PC-9 (cell line): ENCODE measurements around the gene RAD9A. TPM values are rescaled to one million over a fixed set of nuclear protein-coding genes. Genes with fewer than 3 reads are reported as not detected.

Experiments used
- BruUV-seq: library from RNA; stranded (reverse); fragments of 400-500 nt; replicated peaks from 2 replicates; lab custom pipeline; 2021; lab: Mats Ljungman, UMichigan
- CTCF ChIA-PET: fragments of 300-600 bp; sonication (Branson Sonifier 250); formaldehyde crosslinking; loops from one replicate; lab custom pipeline; 2022; ENCODE audit warnings: antibody characterized with exemption; lab: Charles Lee
- POLR2A ChIA-PET: fragments of 300-600 bp; sonication (Branson Sonifier 250); formaldehyde crosslinking; loops from one replicate; lab custom pipeline; 2022; ENCODE audit warnings: antibody characterized with exemption; ENCODE audit not compliant: unreplicated experiment; lab: Charles Lee
- DNase-seq, 2 experiments: peaks; one replicate each; pipeline versions ENCODE4 v3.0.0 to v3.0.0-alpha.2; 2015 to 2022; ENCODE audit warnings: mixed read lengths in 1 of 2
- H2AFZ ChIP-seq: fragments of 200-600 bp; sonication (generic); 2 replicates; pipeline ENCODE4 v1.8.1; 2017; ENCODE audit warnings: antibody characterized with exemption
- H3F3A ChIP-seq: fragments of 200-600 bp; sonication (generic); 2 replicates; pipeline ENCODE4 v1.8.1; 2017; ENCODE audit warnings: antibody characterized with exemption, mild to moderate bottlenecking, low read depth; ENCODE audit not compliant: insufficient read depth
- H3K27ac ChIP-seq: fragments of 200-600 bp; sonication (generic); 2 replicates; pipeline ENCODE4 v1.6.1; 2016; ENCODE audit warnings: mixed run types
- H3K27me3 ChIP-seq: fragments of 200-600 bp; sonication (generic); 2 replicates; pipeline ENCODE4 v1.6.1; 2016; ENCODE audit warnings: low read depth, mixed run types; ENCODE audit not compliant: insufficient read depth
- H3K36me3 ChIP-seq: fragments of 200-600 bp; sonication (generic); 2 replicates; pipeline ENCODE4 v1.6.1; 2016; ENCODE audit warnings: low read depth, mixed run types
- H3K4me1 ChIP-seq: fragments of 200-600 bp; sonication (generic); replicated peaks from 2 replicates; pipeline ENCODE4 v1.6.1; 2016; ENCODE audit warnings: mixed run types; ENCODE audit not compliant: insufficient read depth
- H3K4me2 ChIP-seq: fragments of 200-600 bp; sonication (generic); 2 replicates; pipeline ENCODE4 v1.6.1; 2017; ENCODE audit warnings: mixed run types
- H3K4me3 ChIP-seq: fragments of 200-600 bp; sonication (generic); 2 replicates; pipeline ENCODE4 v1.6.1; 2016; ENCODE audit warnings: mixed run types
- H3K79me2 ChIP-seq: fragments of 200-600 bp; sonication (generic); 2 replicates; pipeline ENCODE4 v1.6.1; 2017; ENCODE audit warnings: low read depth, mixed run types
- H3K9me2 ChIP-seq: fragments of 200-600 bp; sonication (generic); 2 replicates; pipeline ENCODE4 v1.8.1; 2017; ENCODE audit warnings: mild to moderate bottlenecking; ENCODE audit not compliant: insufficient read depth
- H3K9me3 ChIP-seq: fragments of 200-600 bp; sonication (generic); 2 replicates; pipeline ENCODE4 v1.8.1; 2016; ENCODE audit warnings: low read depth; ENCODE audit not compliant: insufficient read depth
- H4K20me1 ChIP-seq: fragments of 200-600 bp; sonication (generic); 2 replicates; pipeline ENCODE4 v1.8.1; 2017; ENCODE audit not compliant: insufficient read depth
- CTCF ChIP-seq: fragments of 200-600 bp; sonication (generic); conservative IDR thresholded peaks from 2 replicates; pipeline ENCODE4 v1.6.1; 2017; ENCODE audit warnings: mixed run types, antibody characterized with exemption, mild to moderate bottlenecking, moderate library complexity
- EZH2 ChIP-seq: fragments of 200-600 bp; sonication (generic); IDR thresholded peaks from 2 replicates; pipeline ENCODE4 v1.8.0; 2017; ENCODE audit warnings: antibody characterized with exemption, low read depth
- intact Hi-C: fragments of 100-400 bp; cut with micrococcal nuclease; formaldehyde crosslinking; loops from one replicate; pipeline ENCODE4 v1.10.0; 2022; ENCODE audit not compliant: unreplicated experiment
- total RNA-seq: library from RNA; stranded (reverse); gene quantifications from 2 replicates; pipeline ENCODE4 v1.2.3, GENCODE V29; 2021

RAD9A gene
- total RNA-seq, 1 experiment from 2014 or later, result 62.8 TPM

GRCh38 chr11:67436459-67437081 lies 44.8 kb downstream of the RAD9A start:
- CTCF ChIA-PET, result interaction anchor here (0.6 kb wide), 1 partner anchor 382 kb away, joined by 3 read pairs; no protein-coding TSS in a partner anchor
- POLR2A ChIA-PET, result interaction anchor here (0.5 to 0.7 kb wide), 2 partner anchors 62 to 142 kb away, joined by 3 to 4 read pairs; no protein-coding TSS in a partner anchor
- BruUV-seq, result no TSS peak
- peaks cover 25% of the 10 kb centered on the region for H3F3A ChIP-seq
- H3K27ac ChIP-seq, result no peak overlapping the region
- intact Hi-C loops, result no loop called here
- 0 out of 2 replicates have a peak, but pooled peaks cover 8% of the 10 kb centered on the region for H3K4me1 ChIP-seq
- H3K9me3 ChIP-seq, result no peaks in the 10 kb centered on the region
- no peak overlapping the region for H3K4me3 ChIP-seq
- no peaks in the 10 kb centered on the region for H3K79me2 ChIP-seq
- no peaks in the 10 kb centered on the region for H3K9me2 ChIP-seq
- H3K27me3 ChIP-seq, result no peaks in the 10 kb centered on the region
- no peaks in the 10 kb centered on the region; the same call in none of the 2 replicates for H3K36me3 ChIP-seq
- no peak for DNase-seq
- TF ChIP-seq EZH2, result no peak
- TF ChIP-seq CTCF, result no peak
- H2AFZ ChIP-seq, result no peak overlapping the region
- H3K4me2 ChIP-seq, result no peak overlapping the region
- H4K20me1 ChIP-seq, result peaks cover 6% of the 10 kb centered on the region; the same call in 1 of the 2 replicates

GRCh38 chr11:67437082-67437808 lies 45.5 kb downstream of the RAD9A start, which contains the start of gene PTPRCAP:
Gene PTPRCAP, minus strand, starts transcription at chr11:67437682. Its CDS starts 63 bp downstream, at chr11:67437619.
- H3K36me3 ChIP-seq, result no peaks in the 10 kb centered on the region; the same call in none of the 2 replicates
- H4K20me1 ChIP-seq, result peaks cover 6% of the 10 kb centered on the region; the same call in 1 of the 2 replicates
- peaks cover 10% of the 10 kb centered on the region; the same call in 1 of the 2 replicates for H3K4me1 ChIP-seq
- H3K79me2 ChIP-seq, result peaks cover 2% of the 10 kb centered on the region; the same call in 1 of the 2 replicates
- no peak for DNase-seq
- H3K9me3 ChIP-seq, result no peaks in the 10 kb centered on the region
- H2AFZ ChIP-seq, result no peak within 1 kb of the TSS
- no peaks in the 10 kb centered on the region for H3K9me2 ChIP-seq
- H3K27me3 ChIP-seq, result no peaks in the 10 kb centered on the region
- ChIA-PET CTCF (interaction anchor here (0.6 kb wide), 1 partner anchor 383 kb away, joined by 3 read pairs; no protein-coding TSS in a partner anchor), POLR2A (interaction anchor here (0.7 kb wide), 1 partner anchor 141 kb away, joined by 4 read pairs; no protein-coding TSS in a partner anchor)
- no TSS peak for BruUV-seq
- H3K27ac ChIP-seq, result no peak within 1 kb of the TSS
- TF ChIP-seq CTCF (no peak), EZH2 (no peak)
- intact Hi-C loops, result no loop called here
- H3F3A ChIP-seq, result peaks cover 29% of the 10 kb centered on the region
- no peak within 1 kb of the TSS for H3K4me3 ChIP-seq
- H3K4me2 ChIP-seq, result no peak within 1 kb of the TSS

DNA sequence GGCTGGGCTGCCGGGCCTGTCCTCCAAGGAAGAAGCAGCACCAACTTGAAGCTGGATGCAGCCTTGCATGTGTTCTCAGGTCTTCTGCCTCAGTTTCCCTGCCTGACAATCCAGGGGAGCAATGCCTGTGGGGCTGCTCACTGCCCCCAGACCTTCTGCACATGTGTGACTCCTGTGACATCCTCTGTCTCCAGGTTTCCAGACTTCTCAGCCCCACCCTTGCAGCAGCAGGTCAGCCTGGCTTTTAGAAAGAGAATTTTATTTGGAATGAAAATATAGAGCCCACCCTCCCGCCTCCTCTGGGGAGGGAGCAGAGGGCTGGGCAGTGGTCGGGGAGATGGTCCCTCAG lies 46.0 kb downstream of the RAD9A start:
- Histone ChIP-seq H3K4me2 (no peak overlapping the region), H3K9me2 (no peaks in the 10 kb centered on the region), H3K79me2 (peaks cover 7% of the 10 kb centered on the region), H3F3A (peaks cover 29% of the 10 kb centered on the region), H3K4me1 (peaks cover 15% of the 10 kb centered on the region), H2AFZ (no peak overlapping the region), H3K27ac (no peak overlapping the region), H4K20me1 (peaks cover 6% of the 10 kb centered on the region; the same call in 1 of the 2 replicates), H3K27me3 (no peaks in the 10 kb centered on the region), H3K9me3 (no peaks in the 10 kb centered on the region), H3K36me3 (no peaks in the 10 kb centered on the region; the same call in none of the 2 replicates), H3K4me3 (no peak overlapping the region)
- ChIA-PET POLR2A (no interaction called here), CTCF (no interaction called here)
- DNase-seq, result no peak
- no TSS peak for BruUV-seq
- TF ChIP-seq CTCF (no peak), EZH2 (no peak)
- intact Hi-C loops, result no loop called here
